Measurements from ENCODE around the gene RPS29. TPM values are rescaled to one million over a fixed set of nuclear protein-coding genes. Genes with fewer than 3 reads are reported as not detected.

Gene RPS29
- total RNA-seq, 3 donors from 2014 or later (not counting 1 experiment from before 2014, with no cell fraction given): 1,124 to 1,711 (median 1,654) TPM

DNA sequence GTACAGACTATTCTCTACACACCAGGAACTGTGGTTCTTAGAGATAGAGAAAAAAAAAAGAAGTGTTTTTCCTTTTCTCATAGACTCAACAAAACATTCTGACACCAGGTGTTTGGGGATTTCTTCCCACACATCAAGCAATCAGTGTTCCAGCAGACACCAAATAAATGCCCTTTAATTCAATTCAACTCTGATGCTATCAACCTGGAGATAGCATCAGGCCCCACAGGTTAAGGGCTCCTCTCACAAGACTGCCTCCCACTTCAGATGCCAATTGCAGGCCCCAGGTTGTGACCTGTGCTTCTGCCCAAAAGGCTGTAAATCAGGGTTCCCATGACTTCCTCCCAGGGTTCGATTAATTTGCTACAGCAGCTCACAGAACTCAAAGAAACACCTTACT lies 36.7 kb downstream of the RPS29 start:
- no peaks in the 10 kb centered on the region for H3K36me3 ChIP-seq (ENCODE audit: control insufficient read depth, insufficient read depth, low read length)
- DNase-seq: no peak
- Mint-ChIP-seq H3K36me3 (no peaks in the 10 kb centered on the region), H3K27me3 (ENCODE audit: low read depth in 2 of 2) (no peaks in the 10 kb centered on the region), H3K27ac (no peak overlapping the region), H3K4me3 (no peak overlapping the region), H3K9me3 (no peaks in the 10 kb centered on the region), H3K4me1 (no peaks in the 10 kb centered on the region)
- H3K4me1 ChIP-seq (ENCODE audit: control insufficient read depth, insufficient read depth, low read length): no peaks in the 10 kb centered on the region
- TF ChIP-seq CTCF (IDR thresholded peaks at IDR 0.05): no peak
- H3K9me3 ChIP-seq (ENCODE audit: control insufficient read depth, insufficient read depth, low read length): no peaks in the 10 kb centered on the region
- H3K27ac ChIP-seq (ENCODE audit: low read length): no peak overlapping the region
- no peaks in the 10 kb centered on the region for H3K27me3 ChIP-seq (ENCODE audit: control insufficient read depth, insufficient read depth, low read length)
- intact Hi-C loops (cut with micrococcal nuclease): no loop called here
- 20% methylated on average over 1 of the region's 1 CpG for WGBS (ENCODE audit: insufficient coverage)
- H3K4me3 ChIP-seq (ENCODE audit: low read length): no peak overlapping the region
- ATAC-seq: no peak

DNA sequence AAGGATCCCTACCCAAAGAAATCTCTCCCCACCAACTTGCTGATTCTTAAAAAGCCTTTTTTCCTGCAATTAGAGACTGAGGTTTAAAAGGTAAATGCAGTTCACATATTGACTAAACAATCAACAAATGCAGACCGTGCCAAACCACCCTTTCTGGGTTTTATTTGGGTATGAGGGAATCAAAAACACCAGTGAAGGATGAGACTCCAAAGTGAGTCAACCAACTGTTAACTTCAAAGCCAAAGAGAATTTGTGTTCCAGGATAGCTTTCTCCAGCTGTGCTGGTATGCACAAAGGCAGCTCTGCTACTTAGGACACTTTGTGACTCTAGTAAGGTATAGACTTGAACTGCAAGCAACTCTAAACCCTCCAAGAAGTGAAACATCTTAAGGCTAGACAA lies 39.4 kb downstream of the RPS29 start:
- Mint-ChIP-seq H3K36me3 (no peaks in the 10 kb centered on the region), H3K27me3 (ENCODE audit: low read depth in 2 of 2) (no peaks in the 10 kb centered on the region), H3K4me3 (no peak overlapping the region), H3K27ac (no peak overlapping the region), H3K9me3 (no peaks in the 10 kb centered on the region), H3K4me1 (no peaks in the 10 kb centered on the region)
- no peaks in the 10 kb centered on the region for H3K27me3 ChIP-seq (ENCODE audit: control insufficient read depth, insufficient read depth, low read length)
- WGBS (ENCODE audit: insufficient coverage): 86% methylated on average over 1 of the region's 1 CpG
- DNase-seq (no peak), ATAC-seq (no peak)
- no peak overlapping the region for H3K4me3 ChIP-seq (ENCODE audit: low read length)
- intact Hi-C loops (cut with micrococcal nuclease): no loop called here
- H3K36me3 ChIP-seq (ENCODE audit: control insufficient read depth, insufficient read depth, low read length): no peaks in the 10 kb centered on the region
- TF ChIP-seq CTCF (IDR thresholded peaks at IDR 0.05): no peak
- no peaks in the 10 kb centered on the region for H3K9me3 ChIP-seq (ENCODE audit: control insufficient read depth, insufficient read depth, low read length)
- H3K4me1 ChIP-seq (ENCODE audit: control insufficient read depth, insufficient read depth, low read length): no peaks in the 10 kb centered on the region
- H3K27ac ChIP-seq (ENCODE audit: low read length): no peak overlapping the region

- Mint-ChIP-seq H3K27me3 (ENCODE audit: low read depth in 2 of 2) (no peaks in the 10 kb centered on the region), H3K4me1 (no peaks in the 10 kb centered on the region), H3K9me3 (no peaks in the 10 kb centered on the region), H3K27ac (no peak overlapping the region), H3K36me3 (no peaks in the 10 kb centered on the region), H3K4me3 (no peak overlapping the region)
- H3K36me3 ChIP-seq (ENCODE audit: control insufficient read depth, insufficient read depth, low read length): no peaks in the 10 kb centered on the region
- intact Hi-C loops (cut with micrococcal nuclease): no loop called here
- no peak overlapping the region for H3K27ac ChIP-seq (ENCODE audit: low read length)
- H3K4me1 ChIP-seq (ENCODE audit: control insufficient read depth, insufficient read depth, low read length): no peaks in the 10 kb centered on the region
- ATAC-seq (no peak), DNase-seq (no peak)
- H3K4me3 ChIP-seq (ENCODE audit: low read length): no peak overlapping the region
- WGBS (ENCODE audit: insufficient coverage): 87% methylated on average over 3 of the region's 3 CpGs
- H3K9me3 ChIP-seq (ENCODE audit: control insufficient read depth, insufficient read depth, low read length): peaks cover 6% of the 10 kb centered on the region
- TF ChIP-seq CTCF (IDR thresholded peaks at IDR 0.05): no peak
- no peaks in the 10 kb centered on the region for H3K27me3 ChIP-seq (ENCODE audit: control insufficient read depth, insufficient read depth, low read length)
Measured at GRCh38 chr14:49545716-49546115, 40.5 kb downstream of the RPS29 start.

DNA sequence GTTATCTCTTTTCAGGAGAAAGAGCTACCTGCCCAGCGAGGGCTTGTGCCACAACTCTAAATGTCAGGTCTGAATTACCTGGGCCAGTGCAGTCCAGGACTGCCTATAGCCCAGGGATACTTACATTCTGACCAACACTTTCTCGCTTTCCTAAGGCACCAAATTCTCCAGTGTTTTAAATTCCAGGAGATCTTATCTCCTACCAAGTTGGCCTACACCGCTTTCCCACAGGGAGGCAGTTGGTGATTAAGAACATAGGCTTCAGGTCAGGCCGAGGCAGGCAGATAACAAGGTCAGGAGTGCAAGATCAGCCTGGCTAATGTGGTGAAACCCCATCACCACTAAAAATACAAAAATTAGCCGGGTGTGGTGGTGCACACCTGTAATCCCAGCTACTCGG lies 41.1 kb downstream of the RPS29 start:
- intact Hi-C loops (cut with micrococcal nuclease): no loop called here
- Histone ChIP-seq H3K4me3 (ENCODE audit: low read length) (no peak overlapping the region), H3K9me3 (ENCODE audit: control insufficient read depth, insufficient read depth, low read length) (peaks cover 8% of the 10 kb centered on the region), H3K27me3 (ENCODE audit: control insufficient read depth, insufficient read depth, low read length) (no peaks in the 10 kb centered on the region), H3K36me3 (ENCODE audit: control insufficient read depth, insufficient read depth, low read length) (no peaks in the 10 kb centered on the region), H3K4me1 (ENCODE audit: control insufficient read depth, insufficient read depth, low read length) (no peaks in the 10 kb centered on the region), H3K27ac (ENCODE audit: low read length) (no peak overlapping the region)
- H3K9me3 Mint-ChIP-seq: no peaks in the 10 kb centered on the region
- 96% methylated on average over 6 of the region's 6 CpGs for WGBS (ENCODE audit: insufficient coverage)
- ATAC-seq (no peak), DNase-seq (no peak)
- no peaks in the 10 kb centered on the region for H3K27me3 Mint-ChIP-seq (ENCODE audit: low read depth in 2 of 2)
- no peak overlapping the region for H3K4me3 Mint-ChIP-seq
- H3K27ac Mint-ChIP-seq: no peak overlapping the region
- no peaks in the 10 kb centered on the region for H3K36me3 Mint-ChIP-seq
- TF ChIP-seq CTCF (IDR thresholded peaks at IDR 0.05): no peak
- H3K4me1 Mint-ChIP-seq: no peaks in the 10 kb centered on the region

Measured in natural killer cell (primary cell).